B cell (primary cell): Measurements from ENCODE around the gene GPC3. TPM values are rescaled to one million over a fixed set of nuclear protein-coding genes. Genes with fewer than 3 reads are reported as not detected.

Experiments
- ATAC-seq: fragments of 200-7000 bp; cut with Tn5 transposase; one replicate; pipeline ENCODE4 v1.10.0; 2021; ENCODE audit warnings: low read depth, mild to moderate bottlenecking, moderate number of reproducible peaks, moderate library complexity
- CTCF ChIA-PET: fragments of 350-600 bp; sonication (Branson Sonifier 250); formaldehyde crosslinking; loops from one replicate; lab custom pipeline; 2021; ENCODE audit warnings: antibody characterized with exemption, inconsistent platforms; lab: Charles Lee
- POLR2A ChIA-PET: fragments of 350-600 bp; sonication (Branson Sonifier 250); formaldehyde crosslinking; loops from one replicate; lab custom pipeline; 2021; ENCODE audit warnings: antibody characterized with exemption; lab: Charles Lee
- DNase-seq: peaks from one replicate; pipeline ENCODE4 v3.0.0; 2013
- H2AFZ ChIP-seq: 2 replicates; pipeline ENCODE4 v1.6.1; 2012; ENCODE audit warnings: mild to moderate bottlenecking, low read depth, low read length; ENCODE audit not compliant: insufficient read depth, poor library complexity, severe bottlenecking
- H3K27ac ChIP-seq, 2 donors: 1 replicate in 1 of 2; 2 replicates in 1 of 2; pipeline ENCODE4 v1.5.1; 2012 to 2013; ENCODE audit warnings: low read length in 2 of 2, mild to moderate bottlenecking in 2 of 2, moderate library complexity in 1 of 2
- H3K27me3 ChIP-seq, 4 experiments: fragments of 200-600 bp in 1 of 4; sonication (generic) in 1 of 4; replicated peaks in 1 of 4; 1 replicate in 2 of 4; 2 replicates in 2 of 4; pipeline versions ENCODE4 v1.6.1 to v1.7.0; 2013 to 2016; ENCODE audit warnings: low read length in 3 of 4, mild to moderate bottlenecking in 2 of 4, mixed read lengths in 1 of 4, moderate library complexity in 1 of 4; ENCODE audit not compliant: insufficient read depth in 4 of 4, control insufficient read depth in 3 of 4; ENCODE audit errors: control extremely low read depth in 1 of 4
- H3K36me3 ChIP-seq, 2 experiments: replicated peaks in 1 of 2; 1 replicate in 1 of 2; 2 replicates in 1 of 2; pipeline versions ENCODE4 v1.6.1 to v1.7.1; 2013; ENCODE audit warnings: low read length in 1 of 2; ENCODE audit not compliant: insufficient read depth in 2 of 2, control insufficient read depth in 1 of 2; ENCODE audit errors: control extremely low read depth in 1 of 2, extremely low read depth in 1 of 2
- H3K4me1 ChIP-seq, 2 donors: fragments of 200-600 bp in 1 of 2; sonication (generic) in 1 of 2; 1 replicate in 1 of 2; 2 replicates in 1 of 2; pipeline versions ENCODE4 v1.5.1 to v1.6.1; 2013 to 2017; ENCODE audit warnings: low read length in 2 of 2; ENCODE audit not compliant: control insufficient read depth in 2 of 2, insufficient read depth in 2 of 2
- H3K4me2 ChIP-seq: replicated peaks from 2 replicates; pipeline ENCODE3; 2012; ENCODE audit warnings: mild to moderate bottlenecking, low read depth, low read length; ENCODE audit not compliant: poor library complexity, severe bottlenecking
- H3K4me3 ChIP-seq, 5 experiments: fragments of 200-600 bp in 1 of 5; sonication (generic) in 1 of 5; 1 replicate in 3 of 5; 2 replicates in 2 of 5; pipeline versions ENCODE4 v1.5.1 to v1.7.0; 2011 to 2016; ENCODE audit warnings: low read length in 4 of 5, mild to moderate bottlenecking in 4 of 5, low read depth in 2 of 5, control low read depth in 1 of 5, moderate library complexity in 1 of 5; ENCODE audit not compliant: insufficient read depth in 1 of 5; ENCODE audit errors: control extremely low read depth in 1 of 5, extremely low read depth in 1 of 5
- H3K79me2 ChIP-seq: fragments of 200-600 bp; sonication (generic); one replicate; pipeline ENCODE4 v1.6.0; 2016; ENCODE audit warnings: low read length; ENCODE audit not compliant: control insufficient read depth, insufficient read depth
- H3K9ac ChIP-seq: fragments of 200-600 bp; sonication (generic); 2 replicates; pipeline ENCODE4 v1.6.1; 2017; ENCODE audit warnings: mild to moderate bottlenecking, low read length, moderate library complexity
- H3K9me3 ChIP-seq, 3 donors: one replicate each; pipeline versions ENCODE4 v1.6.1 to v1.7.1; 2013; ENCODE audit warnings: low read length in 2 of 3; ENCODE audit not compliant: control insufficient read depth in 2 of 3, insufficient read depth in 1 of 3; ENCODE audit errors: control extremely low read depth in 1 of 3
- H4K20me1 ChIP-seq: 2 replicates; pipeline ENCODE4 v1.6.0; 2012; ENCODE audit warnings: mild to moderate bottlenecking, low read length; ENCODE audit not compliant: insufficient read depth, control insufficient read depth, poor library complexity, severe bottlenecking
- H3K27ac Mint-ChIP-seq: one replicate; pipeline ENCODE4 v1.8.0; 2021; ENCODE audit warnings: mixed read lengths
- H3K27me3 Mint-ChIP-seq: one replicate; pipeline ENCODE4 v1.8.0; 2021; ENCODE audit warnings: mixed read lengths
- H3K4me1 Mint-ChIP-seq: one replicate; pipeline ENCODE4 v1.8.0; 2021; ENCODE audit warnings: mixed read lengths
- H3K4me3 Mint-ChIP-seq: one replicate; pipeline ENCODE4 v1.8.0; 2021; ENCODE audit warnings: mixed read lengths
- H3K9me3 Mint-ChIP-seq: one replicate; pipeline ENCODE4 v1.8.0; 2022; ENCODE audit warnings: mixed read lengths; ENCODE audit not compliant: insufficient read depth
- EZH2 ChIP-seq: IDR thresholded peaks from 2 replicates; pipeline ENCODE4 v1.6.1; 2012; ENCODE audit warnings: borderline replicate concordance, low read depth, mild to moderate bottlenecking, moderate library complexity, low read length; ENCODE audit not compliant: insufficient read depth, poor library complexity, severe bottlenecking
- WGBS: methylation state at CpG from one replicate; pipeline ENCODE4 v1.1.5; 2013; ENCODE audit warnings: missing lambda C conversion rate; ENCODE audit not compliant: insufficient coverage; 5-methylcytosine and 5-hydroxymethylcytosine counted together
- intact Hi-C: fragments of 100-400 bp; cut with micrococcal nuclease; formaldehyde crosslinking; loops from one replicate; pipeline ENCODE4 v1.10.0; 2022
- polyA plus RNA-seq: library from polyadenylated mRNA; depleted of rRNA; stranded (reverse); fragments of >200 nt; gene quantifications from 2 replicates; pipeline ENCODE4 v1.2.3, GENCODE V29; 2012
- total RNA-seq, 2 donors: library from RNA; stranded (reverse); fragments of 120-200 nt in 1 of 2; gene quantifications; 1 replicate in 1 of 2; 2 replicates in 1 of 2; pipeline versions ENCODE4 v1.2.3 to v1.2.4, GENCODE V29; 2013 to 2022
- TF ChIP-seq, protein P1 (sequence below): fragments of 200-600 bp; IDR thresholded peaks from one replicate; pipeline ENCODE4 v1.8.0; 2022; ENCODE audit warnings: antibody characterized with exemption, mild to moderate bottlenecking

GPC3 gene
- total and polyA plus RNA-seq, 2 donors (not counting 1 experiment from before 2014, with no cell fraction given): not detected

DNA sequence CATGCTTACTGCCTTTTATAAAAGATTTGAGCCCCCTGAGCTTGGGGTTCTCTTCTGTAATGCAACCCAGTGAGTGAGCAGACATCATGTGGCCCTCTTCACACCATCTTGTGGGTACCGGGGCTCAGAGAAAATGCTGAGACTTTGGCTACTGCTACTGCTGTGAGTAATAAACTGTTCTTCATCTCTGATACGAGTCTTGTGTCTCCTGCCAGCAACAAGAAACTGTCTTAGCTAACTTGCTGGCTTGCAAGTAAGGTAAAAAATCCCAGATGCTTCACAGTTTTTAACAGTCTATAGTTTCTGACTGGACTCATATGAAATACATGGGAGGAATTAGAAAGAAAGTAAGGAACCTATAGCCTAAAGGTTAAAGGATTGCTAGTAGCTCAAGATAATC, 148.3 kb downstream of the GPC3 start:
- ATAC-seq: no peak
- no peaks in the 10 kb centered on the region for H3K79me2 ChIP-seq

DNA sequence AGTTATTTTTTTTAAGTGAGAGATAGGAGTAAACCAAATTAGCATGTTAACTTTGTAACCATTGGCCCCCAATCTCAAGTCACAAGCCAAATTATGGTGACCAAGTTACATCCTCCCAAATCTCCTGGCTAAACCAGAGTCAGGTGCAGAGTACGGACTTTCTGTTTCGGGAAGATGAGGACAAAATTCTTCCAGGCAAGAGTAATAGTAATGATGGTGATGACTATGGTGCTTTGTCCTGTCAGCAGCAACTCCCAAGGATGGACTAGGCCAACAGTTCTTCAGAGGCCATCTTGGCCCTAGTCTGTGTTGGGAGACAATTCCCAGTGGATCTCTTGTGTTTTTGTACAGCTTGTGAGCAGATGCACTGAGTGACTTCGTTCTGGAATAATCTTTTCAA, 148.8 kb downstream of the GPC3 start:
- TF ChIP-seq, protein P1, sequence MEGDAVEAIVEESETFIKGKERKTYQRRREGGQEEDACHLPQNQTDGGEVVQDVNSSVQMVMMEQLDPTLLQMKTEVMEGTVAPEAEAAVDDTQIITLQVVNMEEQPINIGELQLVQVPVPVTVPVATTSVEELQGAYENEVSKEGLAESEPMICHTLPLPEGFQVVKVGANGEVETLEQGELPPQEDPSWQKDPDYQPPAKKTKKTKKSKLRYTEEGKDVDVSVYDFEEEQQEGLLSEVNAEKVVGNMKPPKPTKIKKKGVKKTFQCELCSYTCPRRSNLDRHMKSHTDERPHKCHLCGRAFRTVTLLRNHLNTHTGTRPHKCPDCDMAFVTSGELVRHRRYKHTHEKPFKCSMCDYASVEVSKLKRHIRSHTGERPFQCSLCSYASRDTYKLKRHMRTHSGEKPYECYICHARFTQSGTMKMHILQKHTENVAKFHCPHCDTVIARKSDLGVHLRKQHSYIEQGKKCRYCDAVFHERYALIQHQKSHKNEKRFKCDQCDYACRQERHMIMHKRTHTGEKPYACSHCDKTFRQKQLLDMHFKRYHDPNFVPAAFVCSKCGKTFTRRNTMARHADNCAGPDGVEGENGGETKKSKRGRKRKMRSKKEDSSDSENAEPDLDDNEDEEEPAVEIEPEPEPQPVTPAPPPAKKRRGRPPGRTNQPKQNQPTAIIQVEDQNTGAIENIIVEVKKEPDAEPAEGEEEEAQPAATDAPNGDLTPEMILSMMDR: no peak
- no peak for TF ChIP-seq EZH2
- no peaks in the 10 kb centered on the region for H3K79me2 ChIP-seq
- DNase-seq: no peak
- no peak overlapping the region for H2AFZ ChIP-seq
- H3K4me1 Mint-ChIP-seq: peaks cover 8% of the 10 kb centered on the region
- H3K36me3 ChIP-seq: no peaks in the 10 kb centered on the region
- H3K9me3 ChIP-seq: no peaks in the 10 kb centered on the region
- no peak for ATAC-seq
- no peak overlapping the region for H3K27ac Mint-ChIP-seq
- no peak overlapping the region for H3K4me2 ChIP-seq
- no peak overlapping the region for H3K9ac ChIP-seq
- no peaks in the 10 kb centered on the region for H3K27me3 ChIP-seq
- intact Hi-C loops: no loop called here
- H3K9me3 Mint-ChIP-seq: no peaks in the 10 kb centered on the region
- CTCF ChIA-PET: interaction anchor here (0.9 to 2.8 kb wide), 4 partner anchors 10 to 190 kb away, joined by 4 to 14 read pairs (median 6); no protein-coding TSS in a partner anchor
- no peak overlapping the region for H3K4me3 ChIP-seq
- H3K27me3 Mint-ChIP-seq: no peaks in the 10 kb centered on the region
- no peak overlapping the region for H3K27ac ChIP-seq
- WGBS: no CpG with 5 or more reads among the region's 3 CpGs
- H3K4me3 Mint-ChIP-seq: no peak overlapping the region
- POLR2A ChIA-PET: no interaction called here
- H4K20me1 ChIP-seq: no peaks in the 10 kb centered on the region
- no peaks in the 10 kb centered on the region for H3K4me1 ChIP-seq

More for the DNA sequence above, 148.3 kb downstream of the GPC3 start:
- H3K36me3 ChIP-seq: no peaks in the 10 kb centered on the region
- POLR2A ChIA-PET: no interaction called here
- peaks cover 8% of the 10 kb centered on the region for H3K4me1 Mint-ChIP-seq
- H3K9me3 ChIP-seq: no peaks in the 10 kb centered on the region
- no peak overlapping the region for H3K4me3 ChIP-seq
- H3K9ac ChIP-seq: no peak overlapping the region
- CTCF ChIA-PET: interaction anchor here (0.9 to 2.8 kb wide), 5 partner anchors 9 to 189 kb away, joined by 3 to 14 read pairs (median 4); no protein-coding TSS in a partner anchor
- no peak overlapping the region for H3K4me3 Mint-ChIP-seq
- DNase-seq: no peak
- WGBS: 100% methylated on average over 1 of the region's 2 CpGs
- no peak overlapping the region for H3K27ac Mint-ChIP-seq
- intact Hi-C loops: no loop called here
- no peak overlapping the region for H3K4me2 ChIP-seq
- H2AFZ ChIP-seq: no peak overlapping the region
- H3K9me3 Mint-ChIP-seq: no peaks in the 10 kb centered on the region
- H3K27me3 ChIP-seq: no peaks in the 10 kb centered on the region
- H4K20me1 ChIP-seq: no peaks in the 10 kb centered on the region
- H3K4me1 ChIP-seq: no peaks in the 10 kb centered on the region
- TF ChIP-seq, protein P1: no peak
- TF ChIP-seq EZH2: no peak
- no peak overlapping the region for H3K27ac ChIP-seq
- no peaks in the 10 kb centered on the region for H3K27me3 Mint-ChIP-seq
